B cell (primary cell): Measurements from ENCODE around the gene AFAP1L1. TPM values are rescaled to one million over a fixed set of nuclear protein-coding genes. Genes with fewer than 3 reads are reported as not detected.
A peak's percentile ranks its signal among the peaks of the same experiment; 100 is the strongest.

Source experiments
- ATAC-seq: fragments of 200-7000 bp; cut with Tn5 transposase; one replicate; pipeline ENCODE4 v1.10.0; 2021; ENCODE audit warnings: low read depth, mild to moderate bottlenecking, moderate number of reproducible peaks, moderate library complexity
- CTCF ChIA-PET: fragments of 350-600 bp; sonication (Branson Sonifier 250); formaldehyde crosslinking; loops from one replicate; lab custom pipeline; 2021; ENCODE audit warnings: antibody characterized with exemption, inconsistent platforms; lab: Charles Lee
- POLR2A ChIA-PET: fragments of 350-600 bp; sonication (Branson Sonifier 250); formaldehyde crosslinking; loops from one replicate; lab custom pipeline; 2021; ENCODE audit warnings: antibody characterized with exemption; lab: Charles Lee
- DNase-seq: peaks from one replicate; pipeline ENCODE4 v3.0.0; 2013
- H2AFZ ChIP-seq: 2 replicates; pipeline ENCODE4 v1.6.1; 2012; ENCODE audit warnings: mild to moderate bottlenecking, low read depth, low read length; ENCODE audit not compliant: insufficient read depth, poor library complexity, severe bottlenecking
- H3K27ac ChIP-seq, 2 donors: 1 replicate in 1 of 2; 2 replicates in 1 of 2; pipeline ENCODE4 v1.5.1; 2012 to 2013; ENCODE audit warnings: low read length in 2 of 2, mild to moderate bottlenecking in 2 of 2, moderate library complexity in 1 of 2
- H3K27me3 ChIP-seq, 4 experiments: fragments of 200-600 bp in 1 of 4; sonication (generic) in 1 of 4; replicated peaks in 1 of 4; 1 replicate in 2 of 4; 2 replicates in 2 of 4; pipeline versions ENCODE4 v1.6.1 to v1.7.0; 2013 to 2016; ENCODE audit warnings: low read length in 3 of 4, mild to moderate bottlenecking in 2 of 4, mixed read lengths in 1 of 4, moderate library complexity in 1 of 4; ENCODE audit not compliant: insufficient read depth in 4 of 4, control insufficient read depth in 3 of 4; ENCODE audit errors: control extremely low read depth in 1 of 4
- H3K36me3 ChIP-seq, 2 experiments: replicated peaks in 1 of 2; 1 replicate in 1 of 2; 2 replicates in 1 of 2; pipeline versions ENCODE4 v1.6.1 to v1.7.1; 2013; ENCODE audit warnings: low read length in 1 of 2; ENCODE audit not compliant: insufficient read depth in 2 of 2, control insufficient read depth in 1 of 2; ENCODE audit errors: control extremely low read depth in 1 of 2, extremely low read depth in 1 of 2
- H3K4me1 ChIP-seq, 2 donors: fragments of 200-600 bp in 1 of 2; sonication (generic) in 1 of 2; 1 replicate in 1 of 2; 2 replicates in 1 of 2; pipeline versions ENCODE4 v1.5.1 to v1.6.1; 2013 to 2017; ENCODE audit warnings: low read length in 2 of 2; ENCODE audit not compliant: control insufficient read depth in 2 of 2, insufficient read depth in 2 of 2
- H3K4me2 ChIP-seq: replicated peaks from 2 replicates; pipeline ENCODE3; 2012; ENCODE audit warnings: mild to moderate bottlenecking, low read depth, low read length; ENCODE audit not compliant: poor library complexity, severe bottlenecking
- H3K4me3 ChIP-seq, 5 experiments: fragments of 200-600 bp in 1 of 5; sonication (generic) in 1 of 5; 1 replicate in 3 of 5; 2 replicates in 2 of 5; pipeline versions ENCODE4 v1.5.1 to v1.7.0; 2011 to 2016; ENCODE audit warnings: low read length in 4 of 5, mild to moderate bottlenecking in 4 of 5, low read depth in 2 of 5, control low read depth in 1 of 5, moderate library complexity in 1 of 5; ENCODE audit not compliant: insufficient read depth in 1 of 5; ENCODE audit errors: control extremely low read depth in 1 of 5, extremely low read depth in 1 of 5
- H3K79me2 ChIP-seq: fragments of 200-600 bp; sonication (generic); one replicate; pipeline ENCODE4 v1.6.0; 2016; ENCODE audit warnings: low read length; ENCODE audit not compliant: control insufficient read depth, insufficient read depth
- H3K9ac ChIP-seq: fragments of 200-600 bp; sonication (generic); 2 replicates; pipeline ENCODE4 v1.6.1; 2017; ENCODE audit warnings: mild to moderate bottlenecking, low read length, moderate library complexity
- H3K9me3 ChIP-seq, 3 donors: one replicate each; pipeline versions ENCODE4 v1.6.1 to v1.7.1; 2013; ENCODE audit warnings: low read length in 2 of 3; ENCODE audit not compliant: control insufficient read depth in 2 of 3, insufficient read depth in 1 of 3; ENCODE audit errors: control extremely low read depth in 1 of 3
- H4K20me1 ChIP-seq: 2 replicates; pipeline ENCODE4 v1.6.0; 2012; ENCODE audit warnings: mild to moderate bottlenecking, low read length; ENCODE audit not compliant: insufficient read depth, control insufficient read depth, poor library complexity, severe bottlenecking
- H3K27ac Mint-ChIP-seq: one replicate; pipeline ENCODE4 v1.8.0; 2021; ENCODE audit warnings: mixed read lengths
- H3K27me3 Mint-ChIP-seq: one replicate; pipeline ENCODE4 v1.8.0; 2021; ENCODE audit warnings: mixed read lengths
- H3K4me1 Mint-ChIP-seq: one replicate; pipeline ENCODE4 v1.8.0; 2021; ENCODE audit warnings: mixed read lengths
- H3K4me3 Mint-ChIP-seq: one replicate; pipeline ENCODE4 v1.8.0; 2021; ENCODE audit warnings: mixed read lengths
- H3K9me3 Mint-ChIP-seq: one replicate; pipeline ENCODE4 v1.8.0; 2022; ENCODE audit warnings: mixed read lengths; ENCODE audit not compliant: insufficient read depth
- EZH2 ChIP-seq: IDR thresholded peaks from 2 replicates; pipeline ENCODE4 v1.6.1; 2012; ENCODE audit warnings: borderline replicate concordance, low read depth, mild to moderate bottlenecking, moderate library complexity, low read length; ENCODE audit not compliant: insufficient read depth, poor library complexity, severe bottlenecking
- whole genome bisulfite sequencing: methylation state at CpG from one replicate; pipeline ENCODE4 v1.1.5; 2013; ENCODE audit warnings: missing lambda C conversion rate; ENCODE audit not compliant: insufficient coverage; 5-methylcytosine and 5-hydroxymethylcytosine counted together
- intact Hi-C: fragments of 100-400 bp; cut with micrococcal nuclease; formaldehyde crosslinking; loops from one replicate; pipeline ENCODE4 v1.10.0; 2022
- polyA plus RNA-seq: library from polyadenylated mRNA; depleted of rRNA; stranded (reverse); fragments of >200 nt; gene quantifications from 2 replicates; pipeline ENCODE4 v1.2.3, GENCODE V29; 2012
- total RNA-seq, 2 donors: library from RNA; stranded (reverse); fragments of 120-200 nt in 1 of 2; gene quantifications; 1 replicate in 1 of 2; 2 replicates in 1 of 2; pipeline versions ENCODE4 v1.2.3 to v1.2.4, GENCODE V29; 2013 to 2022
- TF ChIP-seq, protein P1 (sequence below): fragments of 200-600 bp; IDR thresholded peaks from one replicate; pipeline ENCODE4 v1.8.0; 2022; ENCODE audit warnings: antibody characterized with exemption, mild to moderate bottlenecking

Gene AFAP1L1
- total and polyA plus RNA-seq, 2 donors (not counting 1 experiment from before 2014, with no cell fraction given): not detected

DNA sequence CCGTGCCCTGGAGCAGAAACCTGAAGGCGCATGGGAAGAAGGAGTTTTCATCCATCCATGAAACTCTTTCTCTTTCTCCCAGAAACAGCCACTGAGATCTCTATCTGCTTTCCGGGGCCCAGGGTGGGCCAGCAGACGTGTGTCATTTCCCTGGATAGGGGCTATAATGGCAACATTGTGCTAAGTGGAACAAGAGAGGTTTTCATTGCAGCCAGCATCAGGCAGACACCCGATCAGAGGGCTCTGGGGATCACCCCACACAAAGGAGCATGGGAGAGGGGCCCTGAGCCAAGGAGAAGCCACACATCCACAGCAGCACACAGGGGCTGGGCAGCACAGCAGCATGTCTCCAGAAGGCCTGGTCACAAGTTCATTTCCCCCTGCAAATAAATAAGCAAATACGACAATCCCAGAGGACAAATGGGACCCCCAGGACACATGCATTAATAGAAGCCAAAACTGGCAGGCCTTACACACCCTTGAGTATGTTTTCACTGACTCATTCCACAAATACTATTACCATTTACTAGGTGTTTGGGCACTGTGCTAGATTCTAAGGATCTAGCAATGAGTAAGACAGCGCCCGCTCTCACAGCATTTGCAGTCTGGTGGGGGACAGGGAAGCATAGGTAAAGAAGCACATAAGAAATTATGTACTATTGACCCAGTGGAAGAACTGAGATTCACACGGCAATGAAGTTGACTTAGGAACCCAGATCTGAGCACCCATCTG, 4.3 kb upstream of the AFAP1L1 start:
- ATAC-seq (no peak), DNase-seq (no peak)
- H4K20me1 ChIP-seq: no peaks in the 10 kb centered on the region
- no peak overlapping the region for H3K4me2 ChIP-seq
- H3K36me3 ChIP-seq: no peaks in the 10 kb centered on the region
- POLR2A ChIA-PET: no interaction called here
- H2AFZ ChIP-seq: no peak overlapping the region
- Mint-ChIP-seq H3K4me3 (no peak overlapping the region), H3K27ac (no peak overlapping the region), H3K9me3 (peaks cover 16% of the 10 kb centered on the region), H3K4me1 (peaks cover 10% of the 10 kb centered on the region), H3K27me3 (peaks cover 25% of the 10 kb centered on the region)
- peaks cover 0 to 29% (median 14%) of the 10 kb centered on the region in 4 experiments for H3K27me3 ChIP-seq
- no peak overlapping the region for H3K27ac ChIP-seq
- H3K9ac ChIP-seq: no peak overlapping the region
- H3K4me1 ChIP-seq: peaks cover 10% of the 10 kb centered on the region in 2 donors
- no peak for TF ChIP-seq EZH2
- TF ChIP-seq, protein P1, sequence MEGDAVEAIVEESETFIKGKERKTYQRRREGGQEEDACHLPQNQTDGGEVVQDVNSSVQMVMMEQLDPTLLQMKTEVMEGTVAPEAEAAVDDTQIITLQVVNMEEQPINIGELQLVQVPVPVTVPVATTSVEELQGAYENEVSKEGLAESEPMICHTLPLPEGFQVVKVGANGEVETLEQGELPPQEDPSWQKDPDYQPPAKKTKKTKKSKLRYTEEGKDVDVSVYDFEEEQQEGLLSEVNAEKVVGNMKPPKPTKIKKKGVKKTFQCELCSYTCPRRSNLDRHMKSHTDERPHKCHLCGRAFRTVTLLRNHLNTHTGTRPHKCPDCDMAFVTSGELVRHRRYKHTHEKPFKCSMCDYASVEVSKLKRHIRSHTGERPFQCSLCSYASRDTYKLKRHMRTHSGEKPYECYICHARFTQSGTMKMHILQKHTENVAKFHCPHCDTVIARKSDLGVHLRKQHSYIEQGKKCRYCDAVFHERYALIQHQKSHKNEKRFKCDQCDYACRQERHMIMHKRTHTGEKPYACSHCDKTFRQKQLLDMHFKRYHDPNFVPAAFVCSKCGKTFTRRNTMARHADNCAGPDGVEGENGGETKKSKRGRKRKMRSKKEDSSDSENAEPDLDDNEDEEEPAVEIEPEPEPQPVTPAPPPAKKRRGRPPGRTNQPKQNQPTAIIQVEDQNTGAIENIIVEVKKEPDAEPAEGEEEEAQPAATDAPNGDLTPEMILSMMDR: no peak
- 86% methylated on average over 3 of the region's 9 CpGs for WGBS
- peaks cover 2 to 48% (median 19%) of the 10 kb centered on the region in 3 donors for H3K9me3 ChIP-seq
- no peak overlapping the region for H3K4me3 ChIP-seq
- intact Hi-C loops: no loop called here
- no peaks in the 10 kb centered on the region for H3K79me2 ChIP-seq
- CTCF ChIA-PET: no interaction called here

DNA sequence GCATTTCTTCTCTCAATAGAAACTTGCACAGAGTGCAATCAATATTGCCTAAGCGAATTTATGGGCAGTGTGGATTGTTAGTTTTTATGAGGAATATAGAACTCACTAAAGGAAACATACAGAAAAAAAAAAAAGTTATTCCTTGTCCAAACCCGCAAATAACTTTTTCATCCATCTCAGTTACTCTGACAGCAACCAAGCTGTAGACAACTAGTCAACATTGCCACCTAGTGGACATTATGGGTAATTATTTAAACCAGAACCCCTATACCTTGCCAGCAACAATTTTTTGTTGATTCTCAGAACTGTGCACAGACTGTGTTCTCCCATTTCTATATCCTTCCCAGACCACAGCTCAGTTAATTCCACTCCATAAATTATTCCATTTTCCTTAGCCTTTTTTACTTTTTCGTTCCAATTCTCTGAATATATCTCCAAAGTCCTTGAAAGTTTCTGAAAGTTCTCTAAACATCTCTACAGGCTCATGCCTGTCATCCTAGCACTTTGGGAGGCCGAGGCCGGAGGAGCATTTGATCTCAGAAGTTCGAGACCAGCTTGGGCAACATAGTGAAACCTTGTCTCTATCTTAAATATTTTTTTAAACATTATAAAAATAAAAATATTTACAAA, 2.6 kb upstream of the AFAP1L1 start:
- no peaks in the 10 kb centered on the region for H3K79me2 ChIP-seq
- intact Hi-C loops: no loop called here
- ATAC-seq: no peak
- no peak overlapping the region for H3K4me2 ChIP-seq
- peaks cover 11% of the 10 kb centered on the region for H3K4me1 Mint-ChIP-seq
- ChIA-PET POLR2A (no interaction called here), CTCF (interaction anchor here (0.6 to 2.6 kb wide), 5 partner anchors 10 to 825 kb away, joined by 3 to 10 read pairs (median 3); no protein-coding TSS in a partner anchor)
- peak; percentile 44 for DNase-seq
- no peak overlapping the region for H3K4me3 ChIP-seq
- 71% methylated on average over 1 of the region's 6 CpGs for WGBS
- H3K27ac Mint-ChIP-seq: no peak overlapping the region
- H3K9ac ChIP-seq: no peak overlapping the region
- H3K4me1 ChIP-seq: peaks cover 10 to 12% of the 10 kb centered on the region in 2 donors
- TF ChIP-seq, protein P1: peak; percentile 80
- TF ChIP-seq EZH2: no peak
- peaks cover 0 to 38% (median 20%) of the 10 kb centered on the region in 4 experiments for H3K27me3 ChIP-seq
- no peaks in the 10 kb centered on the region for H4K20me1 ChIP-seq
- H3K9me3 ChIP-seq: peaks cover 2 to 57% (median 19%) of the 10 kb centered on the region in 3 donors
- H3K27ac ChIP-seq: no peak overlapping the region
- no peaks in the 10 kb centered on the region for H3K36me3 ChIP-seq
- peaks cover 38% of the 10 kb centered on the region for H3K27me3 Mint-ChIP-seq
- no peak overlapping the region for H2AFZ ChIP-seq
- no peak overlapping the region for H3K4me3 Mint-ChIP-seq
- peaks cover 16% of the 10 kb centered on the region for H3K9me3 Mint-ChIP-seq
